ENCODE data around the gene IYD.

DNA sequence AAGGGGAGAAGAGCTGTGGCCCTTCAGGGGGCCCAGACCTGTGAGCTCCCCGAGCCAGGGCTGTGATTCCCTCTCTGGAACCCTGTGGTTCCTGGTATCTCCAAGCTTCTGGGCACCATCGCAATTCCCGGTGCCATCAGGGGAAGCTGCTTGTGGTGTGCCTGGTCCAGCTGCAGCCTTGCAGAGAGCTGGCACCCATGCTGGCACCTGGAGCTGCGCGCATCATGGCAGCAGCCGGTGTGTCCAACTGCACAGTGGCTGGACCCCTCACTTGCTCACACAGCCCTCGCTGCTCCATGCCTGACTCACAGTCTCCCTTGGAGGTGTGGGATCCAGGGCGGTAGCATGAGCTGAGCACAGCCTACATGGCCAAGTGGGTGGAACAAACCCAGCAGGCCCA is 56.7 kb downstream of the IYD start:
- TF ChIP-seq POLR2A (IDR thresholded peaks at IDR 0.05; ENCODE audit: low read length) (no peak), GATA1 (IDR thresholded peaks at IDR 0.05; ENCODE audit: low read depth, low read length) (no peak)

Data from erythroblast (primary cell).